Measurements from ENCODE around the gene CMTM2. TPM values are rescaled to one million over a fixed set of nuclear protein-coding genes. Genes with fewer than 3 reads are reported as not detected.

CMTM2 gene
- total and polyA plus RNA-seq, 2 experiments from 2014 or later: 0.60 TPM; not detected in 1

DNA sequence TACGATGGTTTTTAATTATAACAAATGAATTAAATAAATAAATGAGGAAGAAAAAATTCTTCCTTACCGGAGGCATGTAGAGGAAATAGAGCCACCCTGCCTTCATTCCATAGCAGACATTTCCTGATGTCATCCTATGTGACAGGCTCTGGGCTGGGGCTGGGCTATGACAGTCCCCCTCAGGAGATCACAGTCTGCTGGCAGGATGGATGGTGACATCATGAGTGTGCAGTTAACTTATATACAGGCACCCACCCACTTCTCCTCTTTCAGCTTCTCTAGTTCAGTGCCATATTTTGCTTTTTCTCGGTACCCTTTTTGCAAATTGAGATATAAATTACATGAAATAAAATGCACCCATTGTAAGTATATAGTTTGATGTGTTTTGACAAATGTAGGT, 18.8 kb downstream of the CMTM2 start:
- TF ChIP-seq EZH2phosphoT487 (IDR thresholded peaks at IDR 0.05; ENCODE audit: low read depth, severe bottlenecking, unreplicated experiment) (no peak), EZH2 (IDR thresholded peaks at IDR 0.05; ENCODE audit: borderline replicate concordance) (no peak)
- TF ChIP-seq, protein P1, sequence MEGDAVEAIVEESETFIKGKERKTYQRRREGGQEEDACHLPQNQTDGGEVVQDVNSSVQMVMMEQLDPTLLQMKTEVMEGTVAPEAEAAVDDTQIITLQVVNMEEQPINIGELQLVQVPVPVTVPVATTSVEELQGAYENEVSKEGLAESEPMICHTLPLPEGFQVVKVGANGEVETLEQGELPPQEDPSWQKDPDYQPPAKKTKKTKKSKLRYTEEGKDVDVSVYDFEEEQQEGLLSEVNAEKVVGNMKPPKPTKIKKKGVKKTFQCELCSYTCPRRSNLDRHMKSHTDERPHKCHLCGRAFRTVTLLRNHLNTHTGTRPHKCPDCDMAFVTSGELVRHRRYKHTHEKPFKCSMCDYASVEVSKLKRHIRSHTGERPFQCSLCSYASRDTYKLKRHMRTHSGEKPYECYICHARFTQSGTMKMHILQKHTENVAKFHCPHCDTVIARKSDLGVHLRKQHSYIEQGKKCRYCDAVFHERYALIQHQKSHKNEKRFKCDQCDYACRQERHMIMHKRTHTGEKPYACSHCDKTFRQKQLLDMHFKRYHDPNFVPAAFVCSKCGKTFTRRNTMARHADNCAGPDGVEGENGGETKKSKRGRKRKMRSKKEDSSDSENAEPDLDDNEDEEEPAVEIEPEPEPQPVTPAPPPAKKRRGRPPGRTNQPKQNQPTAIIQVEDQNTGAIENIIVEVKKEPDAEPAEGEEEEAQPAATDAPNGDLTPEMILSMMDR (IDR thresholded peaks at IDR 0.05; ENCODE audit: poor library complexity): no peak
- Histone ChIP-seq H3K4me1 (ENCODE audit: insufficient read depth) (no peaks in the 10 kb centered on the region), H3K27me3 (no peaks in the 10 kb centered on the region), H3K79me2 (no peaks in the 10 kb centered on the region), H3K4me3 (no peak overlapping the region), H3K9me2 (replicated peaks; ENCODE audit: insufficient read depth) (no peaks in the 10 kb centered on the region), H3K4me2 (no peak overlapping the region), H3K9me3 (ENCODE audit: low read depth) (no peaks in the 10 kb centered on the region), H2AFZ (no peak overlapping the region), H3K27ac (no peak overlapping the region), H4K20me1 (ENCODE audit: insufficient read depth, poor library complexity, severe bottlenecking) (no peaks in the 10 kb centered on the region), H3K36me3 (replicated peaks; ENCODE audit: insufficient read depth, low read depth) (no peaks in the 10 kb centered on the region)
- WGBS (ENCODE audit: low lambda C conversion rate, missing lambda C conversion rate): 87% methylated on average over 3 of the region's 3 CpGs
- DNase-seq (ENCODE audit: low spot score): no peak

DNA sequence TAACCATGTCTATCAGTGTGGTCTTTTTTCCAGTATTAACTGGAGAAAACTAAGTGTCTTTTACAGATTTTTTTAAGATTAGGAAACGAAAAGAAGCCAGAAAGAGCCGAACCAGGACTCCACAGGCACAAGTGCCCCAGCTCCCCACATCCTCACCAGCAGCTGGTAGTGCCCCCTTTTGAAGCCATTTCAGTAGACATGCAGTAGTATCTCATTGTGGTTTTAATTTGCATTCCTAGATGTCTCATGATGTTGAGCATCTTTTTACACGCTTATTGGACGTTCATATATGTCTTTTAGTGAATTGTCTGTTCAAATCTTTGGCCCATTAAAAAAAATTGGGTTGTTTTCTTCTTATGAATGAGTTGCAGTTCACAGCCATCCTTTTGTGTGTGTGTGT, 20.5 kb downstream of the CMTM2 start:
- Histone ChIP-seq H3K9me2 (replicated peaks; ENCODE audit: insufficient read depth) (no peaks in the 10 kb centered on the region), H3K79me2 (no peaks in the 10 kb centered on the region), H3K27ac (no peak overlapping the region), H3K4me2 (no peak overlapping the region), H3K4me3 (no peak overlapping the region), H2AFZ (no peak overlapping the region), H3K36me3 (replicated peaks; ENCODE audit: insufficient read depth, low read depth) (no peaks in the 10 kb centered on the region), H3K4me1 (ENCODE audit: insufficient read depth) (peaks cover 5% of the 10 kb centered on the region), H4K20me1 (ENCODE audit: insufficient read depth, poor library complexity, severe bottlenecking) (no peaks in the 10 kb centered on the region), H3K27me3 (no peaks in the 10 kb centered on the region), H3K9me3 (ENCODE audit: low read depth) (no peaks in the 10 kb centered on the region)
- no peak for DNase-seq (ENCODE audit: low spot score)
- TF ChIP-seq, protein P1 (IDR thresholded peaks at IDR 0.05; ENCODE audit: poor library complexity): no peak
- TF ChIP-seq EZH2 (IDR thresholded peaks at IDR 0.05; ENCODE audit: borderline replicate concordance) (no peak), EZH2phosphoT487 (IDR thresholded peaks at IDR 0.05; ENCODE audit: low read depth, severe bottlenecking, unreplicated experiment) (no peak)
- 93% methylated on average over 4 of the region's 4 CpGs for WGBS (ENCODE audit: low lambda C conversion rate, missing lambda C conversion rate)

DNA sequence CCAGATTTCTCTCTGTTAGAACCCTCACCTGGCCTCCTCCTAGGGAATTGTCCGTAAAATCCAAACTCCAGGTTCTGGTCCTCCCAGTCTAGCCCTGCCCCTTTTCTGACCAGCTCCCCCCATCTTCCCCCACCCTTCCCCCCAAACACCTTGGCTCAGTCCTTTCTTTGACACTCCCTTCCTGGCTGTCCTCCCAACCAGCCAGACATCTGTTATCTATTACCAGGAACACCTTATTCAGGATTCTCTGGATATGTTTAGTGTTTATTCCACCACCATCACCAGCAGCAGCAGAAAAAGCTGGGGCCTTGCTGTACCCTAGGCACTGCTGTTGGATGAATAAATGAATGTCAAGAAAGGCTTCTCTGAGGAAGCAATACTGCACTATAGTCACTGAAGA, 21.2 kb downstream of the CMTM2 start:
- H3K27ac ChIP-seq: no peak overlapping the region
- 88% methylated on average over 1 of the region's 1 CpG for WGBS (ENCODE audit: low lambda C conversion rate, missing lambda C conversion rate)
- H3K4me1 ChIP-seq (ENCODE audit: insufficient read depth): peaks cover 5% of the 10 kb centered on the region
- H3K79me2 ChIP-seq: peaks cover 7% of the 10 kb centered on the region
- H3K9me2 ChIP-seq (replicated peaks; ENCODE audit: insufficient read depth): no peaks in the 10 kb centered on the region
- H3K9me3 ChIP-seq (ENCODE audit: low read depth): no peaks in the 10 kb centered on the region
- H3K27me3 ChIP-seq: no peaks in the 10 kb centered on the region
- no peaks in the 10 kb centered on the region for H4K20me1 ChIP-seq (ENCODE audit: insufficient read depth, poor library complexity, severe bottlenecking)
- H2AFZ ChIP-seq: no peak overlapping the region
- H3K36me3 ChIP-seq (replicated peaks; ENCODE audit: insufficient read depth, low read depth): no peaks in the 10 kb centered on the region
- TF ChIP-seq, protein P1 (IDR thresholded peaks at IDR 0.05; ENCODE audit: poor library complexity): no peak
- TF ChIP-seq EZH2 (IDR thresholded peaks at IDR 0.05; ENCODE audit: borderline replicate concordance) (no peak), EZH2phosphoT487 (IDR thresholded peaks at IDR 0.05; ENCODE audit: low read depth, severe bottlenecking, unreplicated experiment) (no peak)
- H3K4me3 ChIP-seq: no peak overlapping the region
- DNase-seq (ENCODE audit: low spot score): no peak
- H3K4me2 ChIP-seq: no peak overlapping the region

DNA sequence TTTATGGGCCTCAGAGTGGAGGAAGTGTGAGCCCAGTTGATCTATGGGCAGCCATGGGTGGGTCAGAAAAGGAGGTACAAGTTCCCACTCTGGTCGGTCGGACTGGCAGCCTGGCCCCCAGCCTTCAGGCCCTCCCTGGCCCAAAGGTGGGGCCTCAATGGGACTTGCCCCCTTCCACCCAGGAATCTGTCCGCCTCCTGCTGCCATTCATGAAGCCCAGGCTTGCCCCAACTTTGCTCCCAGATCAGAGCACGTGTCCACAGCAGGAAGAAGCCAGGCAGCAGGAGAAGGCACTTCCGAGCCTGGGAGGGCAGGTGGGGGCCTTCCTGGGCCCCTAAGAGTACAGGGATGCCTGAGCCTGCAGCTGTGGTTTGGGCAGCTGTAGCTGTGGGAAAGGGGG, 22.2 kb downstream of the CMTM2 start:
- DNase-seq (ENCODE audit: low spot score): no peak
- Histone ChIP-seq H3K27me3 (no peaks in the 10 kb centered on the region), H3K9me2 (replicated peaks; ENCODE audit: insufficient read depth) (no peaks in the 10 kb centered on the region), H3K79me2 (peaks cover 17% of the 10 kb centered on the region), H3K27ac (peak overlapping the region; percentile 20), H4K20me1 (ENCODE audit: insufficient read depth, poor library complexity, severe bottlenecking) (peaks cover 10% of the 10 kb centered on the region), H3K4me2 (no peak overlapping the region), H3K36me3 (replicated peaks; ENCODE audit: insufficient read depth, low read depth) (no peaks in the 10 kb centered on the region), H2AFZ (no peak overlapping the region), H3K4me1 (ENCODE audit: insufficient read depth) (peaks cover 12% of the 10 kb centered on the region), H3K9me3 (ENCODE audit: low read depth) (no peaks in the 10 kb centered on the region), H3K4me3 (no peak overlapping the region)
- 87% methylated on average over 5 of the region's 5 CpGs for WGBS (ENCODE audit: low lambda C conversion rate, missing lambda C conversion rate)
- TF ChIP-seq EZH2 (IDR thresholded peaks at IDR 0.05; ENCODE audit: borderline replicate concordance) (no peak), EZH2phosphoT487 (IDR thresholded peaks at IDR 0.05; ENCODE audit: low read depth, severe bottlenecking, unreplicated experiment) (no peak)

All from hepatocyte (in vitro differentiated cells).